K562 (cell line): ENCODE results near the gene ID1. TPM values are rescaled to one million over a fixed set of nuclear protein-coding genes. Genes with fewer than 3 reads are reported as not detected.

ENCODE experiments used
- ATAC-seq: fragments of 200-7000 bp; cut with Tn5 transposase; 3 replicates; pipeline ENCODE4 v1.9.1; 2020; ENCODE audit warnings: moderate library complexity
- BruUV-seq: library from RNA; stranded (reverse); fragments of 400-500 nt; replicated peaks from 2 replicates; lab custom pipeline; 2021; lab: Mats Ljungman, UMichigan
- CTCF ChIA-PET: fragments of 300-600 bp; formaldehyde crosslinking; extraction: SDS; loops from one replicate; lab custom pipeline; 2021; ENCODE audit warnings: low intra/inter-chr PET ratio; lab: Yijun Ruan, JAX
- POLR2A ChIA-PET: fragments of 300-600, 350-650 bp; sonication (Branson Sonifier 250); formaldehyde crosslinking; extraction: SDS; loops from one replicate; lab custom pipeline; 2021; ENCODE audit warnings: antibody characterized with exemption, inconsistent platforms; lab: Yijun Ruan, JAX
- DNase-seq, 4 experiments: peaks; one replicate each; pipeline versions ENCODE4 v3.0.0 to v3.0.0-alpha.2; 2011 to 2018; ENCODE audit warnings: low spot score in 3 of 4, mixed read lengths in 3 of 4; ENCODE audit errors: extremely low read depth in 1 of 4
- FAIRE-seq: peaks from 2 replicates; lab custom pipeline; 2011; peaks lifted over from hg19 to GRCh38; lab: Jason Lieb, UNC
- H2AFZ ChIP-seq: 2 replicates; pipeline ENCODE4 v1.6.0; 2011; ENCODE audit warnings: low read depth, low read length, control low read depth, inconsistent platforms
- H3K27ac ChIP-seq: fragments of 200-600 bp; 3 replicates; pipeline ENCODE4 v1.8.0; 2011; ENCODE audit warnings: low read depth, mild to moderate bottlenecking, control low read depth, inconsistent platforms, low read length, moderate library complexity, mixed read lengths; ENCODE audit errors: extremely low read depth
- H3K27me3 ChIP-seq, 2 experiments: fragments of 300-600 bp in 1 of 2; 2 replicates in 1 of 2; 3 replicates in 1 of 2; pipeline versions ENCODE4 v1.6.0 to v1.8.0; 2011; ENCODE audit warnings: inconsistent platforms in 2 of 2, low read length in 2 of 2, mild to moderate bottlenecking in 1 of 2, mixed read lengths in 1 of 2, moderate library complexity in 1 of 2; ENCODE audit not compliant: control insufficient read depth in 2 of 2, insufficient read depth in 2 of 2
- H3K36me3 ChIP-seq: fragments of 300-600 bp; 3 replicates; pipeline ENCODE4 v1.8.0; 2011; ENCODE audit warnings: mild to moderate bottlenecking, low read length, inconsistent platforms; ENCODE audit not compliant: control insufficient read depth, insufficient read depth
- H3K4me1 ChIP-seq, 2 experiments: fragments of 200-600 bp in 1 of 2; replicated peaks in 1 of 2; 2 replicates in 1 of 2; 3 replicates in 1 of 2; pipeline versions ENCODE4 v1.5.1 to v1.8.0; 2011; ENCODE audit warnings: inconsistent platforms in 2 of 2, low read length in 2 of 2, mild to moderate bottlenecking in 1 of 2, mixed read lengths in 1 of 2, moderate library complexity in 1 of 2; ENCODE audit not compliant: control insufficient read depth in 2 of 2, insufficient read depth in 2 of 2
- H3K4me2 ChIP-seq: 2 replicates; pipeline ENCODE4 v1.6.1; 2011; ENCODE audit warnings: low read length, control low read depth, inconsistent platforms, mixed read lengths; ENCODE audit not compliant: insufficient read depth
- H3K4me3 ChIP-seq: fragments of 200-600 bp; sonication (generic), shearing (Covaris generic); 2 replicates; pipeline ENCODE4 v1.5.1; 2016; ENCODE audit warnings: control low read depth, inconsistent platforms
- H3K79me2 ChIP-seq: fragments of 200-600 bp; 3 replicates; pipeline ENCODE4 v1.8.0; 2011; ENCODE audit warnings: low read length, inconsistent platforms; ENCODE audit not compliant: control insufficient read depth, insufficient read depth
- H3K9ac ChIP-seq, 2 experiments: 2 replicates each; pipeline versions ENCODE4 v1.6.0 to v1.6.1; 2011; ENCODE audit warnings: low read depth in 2 of 2, low read length in 2 of 2, control low read depth in 1 of 2, inconsistent platforms in 1 of 2, mild to moderate bottlenecking in 1 of 2, mixed read lengths in 1 of 2; ENCODE audit not compliant: insufficient read depth in 1 of 2
- H3K9me1 ChIP-seq: one replicate; pipeline ENCODE4 v1.6.0; 2011; ENCODE audit warnings: inconsistent platforms, mild to moderate bottlenecking, low read length, moderate library complexity; ENCODE audit not compliant: control insufficient read depth, insufficient read depth
- H3K9me3 ChIP-seq: replicated peaks from 2 replicates; pipeline ENCODE4 v1.5.1; 2011; ENCODE audit warnings: low read depth, low read length, inconsistent platforms; ENCODE audit not compliant: control insufficient read depth, insufficient read depth
- H4K20me1 ChIP-seq: replicated peaks from 2 replicates; pipeline ENCODE4 v1.6.1; 2011; ENCODE audit warnings: low read length, inconsistent platforms, mixed read lengths; ENCODE audit not compliant: control insufficient read depth, insufficient read depth
- ADNP ChIP-seq: fragments of 200-800 bp; sonication (Bioruptor generic); IDR thresholded peaks from 2 replicates; pipeline ENCODE4 v1.6.1; 2016; ENCODE audit warnings: missing genetic modification characterization, missing compliant biosample characterization
- BCOR ChIP-seq: fragments of 450-650 bp; IDR thresholded peaks from 2 replicates; pipeline ENCODE4 v1.6.1; 2016
- CBFA2T2 ChIP-seq: fragments of 450-650 bp; conservative IDR thresholded peaks from 2 replicates; pipeline ENCODE4 v1.6.1; 2017; ENCODE audit warnings: mild to moderate bottlenecking
- CBFA2T3 ChIP-seq: fragments of 450-650 bp; IDR thresholded peaks from 2 replicates; pipeline ENCODE4 v1.6.1; 2017
- LEF1 ChIP-seq: fragments of 450-650 bp; IDR thresholded peaks from 2 replicates; pipeline ENCODE4 v1.6.1; 2016; ENCODE audit warnings: mild to moderate bottlenecking
- PTBP1 ChIP-seq: fragments of 200-400 bp; formaldehyde crosslinking; IDR thresholded peaks from 2 replicates; pipeline ENCODE4 v1.6.1; 2017; ENCODE audit warnings: low read depth, low read length
- RCOR1 ChIP-seq, 2 experiments: IDR thresholded peaks; 2 replicates each; pipeline ENCODE4 v1.6.1; 2012; ENCODE audit warnings: low read depth in 2 of 2, low read length in 2 of 2, borderline replicate concordance in 1 of 2, improper control_type of control experiment in 1 of 2
- SP1 ChIP-seq: sonication (generic); formaldehyde crosslinking; IDR thresholded peaks from 2 replicates; pipeline ENCODE4 v1.8.1; 2022; ENCODE audit warnings: mild to moderate bottlenecking, missing genetic modification reagents
- TEAD2 ChIP-seq: fragments of 450-650 bp; IDR thresholded peaks from 2 replicates; pipeline ENCODE4 v1.6.1; 2016; ENCODE audit warnings: missing genetic modification characterization, control low read depth, missing compliant biosample characterization
- THRAP3 ChIP-seq: fragments of 450-650 bp; IDR thresholded peaks from 2 replicates; pipeline ENCODE4 v1.6.1; 2016; ENCODE audit warnings: mild to moderate bottlenecking, inconsistent platforms, borderline replicate concordance
- ZNF217 ChIP-seq: sonication (generic); formaldehyde crosslinking; IDR thresholded peaks from 2 replicates; pipeline ENCODE4 v1.8.0; 2022; ENCODE audit warnings: mild to moderate bottlenecking, missing genetic modification reagents
- WGBS: fragments of 100-300 bp; shearing (Covaris generic); methylation state at CpG from one replicate; pipeline ENCODE4 v1.1.6; 2016; ENCODE audit warnings: low coverage, mixed read lengths; ENCODE audit not compliant: insufficient coverage; ENCODE audit errors: missing lambda C conversion rate; 5-methylcytosine and 5-hydroxymethylcytosine counted together
- in situ Hi-C: fragments of 300-500 bp; cut with MboI; formaldehyde crosslinking; loops from 4 replicates; pipeline ENCODE4 v1.15.0; 2018; ENCODE audit warnings: inconsistent platforms, mixed read lengths
- intact Hi-C: fragments of 100-400 bp; cut with micrococcal nuclease; formaldehyde crosslinking; loops from 2 replicates; pipeline ENCODE4 v1.14.2; 2022
- polyA plus RNA-seq, 8 experiments: library from polyadenylated mRNA; depleted of rRNA in 4 of 8; stranded (reverse) in 5 of 8; unstranded in 3 of 8; fragments of >200 nt; fragmentation: Nextera tagmentation in 2 of 8; fragmentation: Illumina TruSeq in 1 of 8; extraction: Ambion mirVana in 2 of 8; extraction: Trizol in 1 of 8; gene quantifications; 2 replicates each; pipeline versions ENCODE4 v1.2.1 to v1.2.3, GENCODE V29; 2011 to 2014; ENCODE audit warnings: inconsistent platforms in 1 of 8, missing spikeins in 1 of 8
- total RNA-seq, 7 experiments: library from RNA; depleted of rRNA in 6 of 7; stranded (reverse); fragments of >200 nt in 6 of 7; fragmentation: Illumina TruSeq in 2 of 7; extraction: Trizol in 2 of 7; gene quantifications; 2 replicates each; pipeline versions ENCODE4 v1.2.1 to v1.2.3, GENCODE V29; 2011 to 2021; ENCODE audit warnings: low replicate concordance in 1 of 7
- TF ChIP-seq, protein P1 (sequence below): sonication (generic); formaldehyde crosslinking; IDR thresholded peaks from 2 replicates; pipeline ENCODE4 v1.8.0; 2022; ENCODE audit warnings: mild to moderate bottlenecking, missing genetic modification reagents

The ID1 gene
- total and polyA plus RNA-seq, 9 of the 15 experiments (the other 6 are each of a cell fraction or from before 2014, with no cell fraction given) = 1.4 to 358 (median 65.0) TPM

- TF ChIP-seq, protein P1, sequence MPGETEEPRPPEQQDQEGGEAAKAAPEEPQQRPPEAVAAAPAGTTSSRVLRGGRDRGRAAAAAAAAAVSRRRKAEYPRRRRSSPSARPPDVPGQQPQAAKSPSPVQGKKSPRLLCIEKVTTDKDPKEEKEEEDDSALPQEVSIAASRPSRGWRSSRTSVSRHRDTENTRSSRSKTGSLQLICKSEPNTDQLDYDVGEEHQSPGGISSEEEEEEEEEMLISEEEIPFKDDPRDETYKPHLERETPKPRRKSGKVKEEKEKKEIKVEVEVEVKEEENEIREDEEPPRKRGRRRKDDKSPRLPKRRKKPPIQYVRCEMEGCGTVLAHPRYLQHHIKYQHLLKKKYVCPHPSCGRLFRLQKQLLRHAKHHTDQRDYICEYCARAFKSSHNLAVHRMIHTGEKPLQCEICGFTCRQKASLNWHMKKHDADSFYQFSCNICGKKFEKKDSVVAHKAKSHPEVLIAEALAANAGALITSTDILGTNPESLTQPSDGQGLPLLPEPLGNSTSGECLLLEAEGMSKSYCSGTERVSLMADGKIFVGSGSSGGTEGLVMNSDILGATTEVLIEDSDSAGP (CRISPR knock-in tag) = no peak
- TF ChIP-seq SP1 (CRISPR knock-in tag) = no peak
- no peak for TF ChIP-seq THRAP3
- TF ChIP-seq PTBP1 = peak; percentile 83; the same call in 1 of the 2 replicates
- TF ChIP-seq BCOR = peak; percentile 92
- no peak for TF ChIP-seq LEF1
- peak in 1 of 2 experiments; percentile 75; a peak in 2 of 4 replicates for TF ChIP-seq RCOR1 (IDR thresholded peaks at IDR 0.05; ENCODE audit: borderline replicate concordance in 1 of 2, low read depth in 2 of 2, low read length in 2 of 2)
These were observed 8.1 kb upstream of the ID1 start (continued) for GRCh38 chr20:31596831-31597480.

GRCh38 chr20:31597481-31597855 lies 7.6 kb upstream of the ID1 start:
- in situ Hi-C loops = loop anchor here (25.0 kb wide), 1 partner anchor 1040 kb away; no protein-coding TSS in a partner anchor
- Histone ChIP-seq H3K4me3 (no peak overlapping the region), H3K36me3 (no peaks in the 10 kb centered on the region), H2AFZ (no peak overlapping the region), H3K79me2 (no peaks in the 10 kb centered on the region; the same call in 2 of the 3 replicates), H3K4me2 (no peak overlapping the region), H4K20me1 (no peaks in the 10 kb centered on the region), H3K9me1 (no peaks in the 10 kb centered on the region), H3K27ac (no peak overlapping the region), H3K9ac (no peak overlapping the region), H3K9me3 (no peaks in the 10 kb centered on the region), H3K4me1 (peaks cover 17 to 25% of the 10 kb centered on the region in 2 experiments; a peak in 4 of 5 replicates), H3K27me3 (no peaks in the 10 kb centered on the region)
- TF ChIP-seq TEAD2 (tag) (no peak), ZNF217 (no peak), ADNP (tag) (peak; percentile 65; the same call in 1 of the 2 replicates), CBFA2T2 (0 out of 2 replicates have a peak, but pooled peaks have one; percentile 5), CBFA2T3 (peak; percentile 46)
- DNase-seq (no peak), ATAC-seq (no peak), FAIRE-seq (no peak)
- POLR2A ChIA-PET = interaction anchor here (2.4 kb wide), 1 partner anchor 8 kb away, joined by 17 read pairs; the partner anchor contains the start of gene ID1
- intact Hi-C loops = no loop called here
- CTCF ChIA-PET = no interaction called here
- 90% methylated on average over 2 of the region's 2 CpGs for WGBS
- BruUV-seq = no TSS peak
